Liver (tissue), 9 donors: ENCODE results near the gene CCDC187. TPM values are rescaled to one million over a fixed set of nuclear protein-coding genes. Genes with fewer than 3 reads are reported as not detected.

Experiments
- DNase-seq: peaks from one replicate; pipeline ENCODE4 v3.0.0-alpha.2; 2017; ENCODE audit warnings: low spot score
- H3K27ac ChIP-seq, 2 donors: one replicate each; pipeline ENCODE4 v1.7.0; 2013; ENCODE audit warnings: inconsistent platforms in 2 of 2, low read length in 2 of 2, control low read depth in 1 of 2, low read depth in 1 of 2, mild to moderate bottlenecking in 1 of 2
- H3K27me3 ChIP-seq, 4 donors: one replicate each; pipeline versions ENCODE4 v1.6.1 to v1.7.0; 2013; ENCODE audit warnings: low read length in 3 of 4, inconsistent platforms in 1 of 4, mild to moderate bottlenecking in 1 of 4, moderate library complexity in 1 of 4; ENCODE audit not compliant: control insufficient read depth in 4 of 4, insufficient read depth in 4 of 4
- H3K36me3 ChIP-seq, 4 donors: one replicate each; pipeline versions ENCODE4 v1.6.1 to v1.7.0; 2013; ENCODE audit warnings: low read length in 3 of 4, mild to moderate bottlenecking in 3 of 4, low read depth in 1 of 4, moderate library complexity in 1 of 4; ENCODE audit not compliant: control insufficient read depth in 4 of 4, insufficient read depth in 3 of 4
- H3K4me1 ChIP-seq, 4 donors: one replicate each; pipeline versions ENCODE4 v1.6.1 to v1.7.0; 2013; ENCODE audit warnings: low read length in 3 of 4, mild to moderate bottlenecking in 3 of 4, moderate library complexity in 1 of 4; ENCODE audit not compliant: control insufficient read depth in 4 of 4, insufficient read depth in 4 of 4
- H3K4me3 ChIP-seq, 3 donors: one replicate each; pipeline versions ENCODE4 v1.6.1 to v1.7.0; 2013; ENCODE audit warnings: low read length in 3 of 3, control low read depth in 1 of 3, low read depth in 1 of 3, mild to moderate bottlenecking in 1 of 3
- H3K9ac ChIP-seq, 2 donors: one replicate each; pipeline ENCODE4 v1.7.0; 2013; ENCODE audit warnings: low read length in 2 of 2, mild to moderate bottlenecking in 2 of 2, moderate library complexity in 2 of 2, control low read depth in 1 of 2, low read depth in 1 of 2
- H3K9me3 ChIP-seq, 4 donors: one replicate each; pipeline versions ENCODE4 v1.6.1 to v1.7.0; 2013; ENCODE audit warnings: low read length in 3 of 4; ENCODE audit not compliant: control insufficient read depth in 4 of 4
- ATF3 ChIP-seq: IDR thresholded peaks from 2 replicates; pipeline ENCODE4 v1.6.1; 2016; ENCODE audit warnings: antibody characterized with exemption
- EGR1 ChIP-seq, 2 donors: IDR thresholded peaks; 2 replicates each; pipeline ENCODE4 v1.6.1; 2016 to 2018; ENCODE audit warnings: antibody characterized with exemption in 2 of 2, low read depth in 2 of 2
- FOXA1 ChIP-seq: IDR thresholded peaks from 2 replicates; pipeline ENCODE4 v1.6.1; 2016; ENCODE audit warnings: antibody characterized with exemption
- FOXA2 ChIP-seq: IDR thresholded peaks from 2 replicates; pipeline ENCODE4 v1.6.1; 2016; ENCODE audit warnings: antibody characterized with exemption
- GABPA ChIP-seq, 2 donors: IDR thresholded peaks in 1 of 2; conservative IDR thresholded peaks in 1 of 2; 2 replicates each; pipeline ENCODE4 v1.6.1; 2016; ENCODE audit warnings: antibody characterized with exemption in 2 of 2, mild to moderate bottlenecking in 1 of 2, moderate library complexity in 1 of 2
- HNF4A ChIP-seq, 2 donors: conservative IDR thresholded peaks; 2 replicates each; pipeline ENCODE4 v1.6.1; 2016; ENCODE audit warnings: antibody characterized with exemption in 2 of 2, mild to moderate bottlenecking in 2 of 2
- HNF4G ChIP-seq: IDR thresholded peaks from 2 replicates; pipeline ENCODE4 v1.6.1; 2016; ENCODE audit warnings: antibody characterized with exemption
- JUND ChIP-seq, 2 donors: IDR thresholded peaks; 2 replicates each; pipeline ENCODE4 v1.6.1; 2016; ENCODE audit warnings: antibody characterized with exemption in 2 of 2
- NR2F2 ChIP-seq: IDR thresholded peaks from 2 replicates; pipeline ENCODE4 v1.6.1; 2016; ENCODE audit warnings: antibody characterized with exemption
- RAD21 ChIP-seq, 2 donors: IDR thresholded peaks; 2 replicates each; pipeline ENCODE4 v1.6.1; 2016; ENCODE audit warnings: antibody characterized with exemption in 2 of 2, mild to moderate bottlenecking in 2 of 2
- REST ChIP-seq: IDR thresholded peaks from 2 replicates; pipeline ENCODE4 v1.6.1; 2016; ENCODE audit warnings: antibody characterized with exemption, mild to moderate bottlenecking
- RXRA ChIP-seq, 2 donors: IDR thresholded peaks; 2 replicates each; pipeline ENCODE4 v1.6.1; 2017 to 2018; ENCODE audit warnings: antibody characterized with exemption in 2 of 2, mild to moderate bottlenecking in 1 of 2
- SP1 ChIP-seq: IDR thresholded peaks from 2 replicates; pipeline ENCODE4 v1.6.1; 2018; ENCODE audit warnings: antibody characterized with exemption, mild to moderate bottlenecking
- TAF1 ChIP-seq: conservative IDR thresholded peaks from 2 replicates; pipeline ENCODE4 v1.6.1; 2016; ENCODE audit warnings: antibody characterized with exemption, mild to moderate bottlenecking
- YY1 ChIP-seq: IDR thresholded peaks from 2 replicates; pipeline ENCODE4 v1.6.1; 2016; ENCODE audit warnings: antibody characterized with exemption, mild to moderate bottlenecking
- WGBS: extraction: QIAGEN DNeasy Blood & Tissue Kit; methylation state at CpG from one replicate; pipeline ENCODE4 v1.1.7; 2013; 5-methylcytosine and 5-hydroxymethylcytosine counted together
- polyA plus RNA-seq, 2 donors: library from polyadenylated mRNA; stranded (reverse) in 1 of 2; unstranded in 1 of 2; fragments of 200-250 nt in 1 of 2; fragments of >200 nt in 1 of 2; fragmentation: Nextera tagmentation in 1 of 2; extraction: Ambion mirVana in 1 of 2; gene quantifications; one replicate each; pipeline versions ENCODE4 v1.2.1 to v1.2.3, GENCODE V29; 2013 to 2015
- total RNA-seq, 2 donors: library from RNA; depleted of rRNA; stranded (reverse); fragments of >200 nt; gene quantifications; one replicate each; pipeline ENCODE4 v1.2.3, GENCODE V29; 2014
- TF ChIP-seq, protein P1 (sequence below): IDR thresholded peaks from 2 replicates; pipeline ENCODE4 v1.6.1; 2016; ENCODE audit warnings: antibody characterized with exemption
- TF ChIP-seq, protein P2 (sequence below): fragments of 150-350 bp; IDR thresholded peaks from 2 replicates; pipeline ENCODE4 v1.5.1; 2017; ENCODE audit warnings: improper control_type of control experiment, low read depth, low read length; ENCODE audit not compliant: missing input control
- TF ChIP-seq, protein P3 (sequence below): IDR thresholded peaks from 2 replicates; pipeline ENCODE4 v1.6.1; 2016; ENCODE audit warnings: antibody characterized with exemption
- donor health status: healthy.
- donor health status: healthy.
- donor health status: healthy.
- donor health status: healthy.
- donor health status: healthy.

CCDC187 gene
- total and polyA plus RNA-seq, 4 donors = 0.05 TPM; not detected in 3

- Histone ChIP-seq H3K4me1 (no peaks in the 10 kb centered on the region), H3K36me3 (no peaks in the 10 kb centered on the region), H3K27ac (no peak overlapping the region), H3K9me3 (no peaks in the 10 kb centered on the region), H3K4me3 (no peak overlapping the region), H3K9ac (no peak overlapping the region), H3K27me3 (no peaks in the 10 kb centered on the region)
- DNase-seq = no peak
- TF ChIP-seq FOXA2 = no peak
- TF ChIP-seq, protein P1, sequence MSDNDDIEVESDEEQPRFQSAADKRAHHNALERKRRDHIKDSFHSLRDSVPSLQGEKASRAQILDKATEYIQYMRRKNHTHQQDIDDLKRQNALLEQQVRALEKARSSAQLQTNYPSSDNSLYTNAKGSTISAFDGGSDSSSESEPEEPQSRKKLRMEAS = no peak
- TF ChIP-seq TAF1 = no peak
- TF ChIP-seq JUND (IDR thresholded peaks at IDR 0.05) = no peak
- no peak for TF ChIP-seq ATF3
- no peak for TF ChIP-seq SP1
- TF ChIP-seq RAD21 (IDR thresholded peaks at IDR 0.05) = no peak
- no peak for TF ChIP-seq REST
- no peak for TF ChIP-seq GABPA (IDR thresholded peaks at IDR 0.05 in 1 of 2, conservative IDR thresholded peaks at IDR 0.05 in 1 of 2)
- no peak for TF ChIP-seq NR2F2
- TF ChIP-seq YY1 = no peak
- no peak for TF ChIP-seq EGR1 (IDR thresholded peaks at IDR 0.05; ENCODE audit: low read depth in 2 of 2)
- TF ChIP-seq HNF4G = no peak
- no peak for TF ChIP-seq RXRA (IDR thresholded peaks at IDR 0.05)
- no peak for TF ChIP-seq FOXA1
These were observed 4.8 kb upstream of the CCDC187 start for GRCh38 chr9:136308702-136309053.

DNA sequence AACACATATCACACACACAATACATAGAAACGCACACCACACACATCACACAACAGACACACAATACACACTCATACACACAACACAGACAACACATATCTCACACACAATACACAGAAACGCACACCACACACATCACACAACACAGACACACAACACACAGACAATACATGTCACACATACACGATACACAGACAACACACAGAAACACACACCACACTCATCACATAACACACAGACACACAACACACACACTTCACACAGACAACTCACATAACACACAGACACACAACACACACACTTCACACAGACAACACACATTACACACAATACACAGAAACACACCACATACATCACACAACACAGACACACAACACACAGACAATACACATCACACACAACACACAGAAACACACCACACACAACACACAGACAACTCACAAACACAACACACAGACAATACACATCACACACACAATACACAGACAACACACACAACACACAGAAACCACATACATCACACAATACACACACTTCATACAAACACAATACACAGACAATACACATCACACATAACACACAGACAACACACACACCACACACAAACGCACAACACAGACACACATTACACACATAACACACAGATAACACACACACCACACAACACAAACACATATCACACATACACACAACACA, 4.3 kb upstream of the CCDC187 start:
- Histone ChIP-seq H3K9me3 (no peaks in the 10 kb centered on the region), H3K27me3 (no peaks in the 10 kb centered on the region), H3K27ac (no peak overlapping the region), H3K9ac (no peak overlapping the region), H3K4me3 (no peak overlapping the region), H3K4me1 (no peaks in the 10 kb centered on the region), H3K36me3 (no peaks in the 10 kb centered on the region)
- DNase-seq = no peak
- WGBS = 90% methylated on average over 4 of the region's 4 CpGs
- no peak for TF ChIP-seq NR2F2
- TF ChIP-seq JUND (IDR thresholded peaks at IDR 0.05) = no peak
- TF ChIP-seq, protein P1 = no peak
- TF ChIP-seq EGR1 (IDR thresholded peaks at IDR 0.05; ENCODE audit: low read depth in 2 of 2) = no peak
- no peak for TF ChIP-seq FOXA2
- no peak for TF ChIP-seq REST
- no peak for TF ChIP-seq TAF1
- TF ChIP-seq RAD21 (IDR thresholded peaks at IDR 0.05) = no peak
- TF ChIP-seq ATF3 = no peak
- no peak for TF ChIP-seq SP1
- no peak for TF ChIP-seq GABPA (IDR thresholded peaks at IDR 0.05 in 1 of 2, conservative IDR thresholded peaks at IDR 0.05 in 1 of 2)
- TF ChIP-seq RXRA (IDR thresholded peaks at IDR 0.05) = no peak
- no peak for TF ChIP-seq HNF4A (conservative IDR thresholded peaks at IDR 0.05)
- TF ChIP-seq, protein P2, sequence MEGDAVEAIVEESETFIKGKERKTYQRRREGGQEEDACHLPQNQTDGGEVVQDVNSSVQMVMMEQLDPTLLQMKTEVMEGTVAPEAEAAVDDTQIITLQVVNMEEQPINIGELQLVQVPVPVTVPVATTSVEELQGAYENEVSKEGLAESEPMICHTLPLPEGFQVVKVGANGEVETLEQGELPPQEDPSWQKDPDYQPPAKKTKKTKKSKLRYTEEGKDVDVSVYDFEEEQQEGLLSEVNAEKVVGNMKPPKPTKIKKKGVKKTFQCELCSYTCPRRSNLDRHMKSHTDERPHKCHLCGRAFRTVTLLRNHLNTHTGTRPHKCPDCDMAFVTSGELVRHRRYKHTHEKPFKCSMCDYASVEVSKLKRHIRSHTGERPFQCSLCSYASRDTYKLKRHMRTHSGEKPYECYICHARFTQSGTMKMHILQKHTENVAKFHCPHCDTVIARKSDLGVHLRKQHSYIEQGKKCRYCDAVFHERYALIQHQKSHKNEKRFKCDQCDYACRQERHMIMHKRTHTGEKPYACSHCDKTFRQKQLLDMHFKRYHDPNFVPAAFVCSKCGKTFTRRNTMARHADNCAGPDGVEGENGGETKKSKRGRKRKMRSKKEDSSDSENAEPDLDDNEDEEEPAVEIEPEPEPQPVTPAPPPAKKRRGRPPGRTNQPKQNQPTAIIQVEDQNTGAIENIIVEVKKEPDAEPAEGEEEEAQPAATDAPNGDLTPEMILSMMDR = no peak
- no peak for TF ChIP-seq HNF4G
- TF ChIP-seq, protein P3, sequence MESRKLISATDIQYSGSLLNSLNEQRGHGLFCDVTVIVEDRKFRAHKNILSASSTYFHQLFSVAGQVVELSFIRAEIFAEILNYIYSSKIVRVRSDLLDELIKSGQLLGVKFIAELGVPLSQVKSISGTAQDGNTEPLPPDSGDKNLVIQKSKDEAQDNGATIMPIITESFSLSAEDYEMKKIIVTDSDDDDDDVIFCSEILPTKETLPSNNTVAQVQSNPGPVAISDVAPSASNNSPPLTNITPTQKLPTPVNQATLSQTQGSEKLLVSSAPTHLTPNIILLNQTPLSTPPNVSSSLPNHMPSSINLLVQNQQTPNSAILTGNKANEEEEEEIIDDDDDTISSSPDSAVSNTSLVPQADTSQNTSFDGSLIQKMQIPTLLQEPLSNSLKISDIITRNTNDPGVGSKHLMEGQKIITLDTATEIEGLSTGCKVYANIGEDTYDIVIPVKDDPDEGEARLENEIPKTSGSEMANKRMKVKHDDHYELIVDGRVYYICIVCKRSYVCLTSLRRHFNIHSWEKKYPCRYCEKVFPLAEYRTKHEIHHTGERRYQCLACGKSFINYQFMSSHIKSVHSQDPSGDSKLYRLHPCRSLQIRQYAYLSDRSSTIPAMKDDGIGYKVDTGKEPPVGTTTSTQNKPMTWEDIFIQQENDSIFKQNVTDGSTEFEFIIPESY = no peak
- no peak for TF ChIP-seq FOXA1
- no peak for TF ChIP-seq YY1
